HG02884 (cell line): ENCODE data around the gene NECTIN4.

ENCODE experiments used
- ATAC-seq: cut with Tn5 transposase; IDR thresholded peaks from one replicate; pipeline ENCODE4 v1.9.1; 2021; ENCODE audit warnings: mild to moderate bottlenecking, moderate library complexity; ENCODE audit not compliant: unreplicated experiment

Gene NECTIN4

GRCh38 chr1:161113915-161114314, 24.6 kb upstream of the NECTIN4 start:
- ATAC-seq = no peak

DNA sequence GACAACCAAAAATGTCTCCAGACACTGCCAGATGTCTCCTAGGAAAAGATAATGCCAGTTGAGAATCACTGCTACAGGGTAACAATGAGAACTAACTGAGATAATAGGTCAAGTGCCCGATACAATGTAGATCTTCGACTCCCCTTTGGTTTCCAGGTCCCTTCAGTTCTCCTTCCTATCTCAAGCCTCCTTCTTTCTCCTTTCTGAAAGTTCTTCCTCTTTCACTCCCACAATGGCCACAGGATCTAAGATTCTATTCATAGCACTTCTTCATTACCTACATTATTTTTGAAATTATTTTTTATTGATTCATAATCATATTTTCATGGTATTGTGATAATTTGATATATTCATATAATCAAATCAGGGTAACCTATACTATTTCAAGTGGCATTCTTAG, 22.2 kb upstream of the NECTIN4 start:
- no peak for ATAC-seq

GRCh38 chr1:161111117-161111516, 21.8 kb upstream of the NECTIN4 start:
- no peak for ATAC-seq

- no peak for ATAC-seq
Measured at GRCh38 chr1:161106431-161106830, 17.1 kb upstream of the NECTIN4 start.

DNA sequence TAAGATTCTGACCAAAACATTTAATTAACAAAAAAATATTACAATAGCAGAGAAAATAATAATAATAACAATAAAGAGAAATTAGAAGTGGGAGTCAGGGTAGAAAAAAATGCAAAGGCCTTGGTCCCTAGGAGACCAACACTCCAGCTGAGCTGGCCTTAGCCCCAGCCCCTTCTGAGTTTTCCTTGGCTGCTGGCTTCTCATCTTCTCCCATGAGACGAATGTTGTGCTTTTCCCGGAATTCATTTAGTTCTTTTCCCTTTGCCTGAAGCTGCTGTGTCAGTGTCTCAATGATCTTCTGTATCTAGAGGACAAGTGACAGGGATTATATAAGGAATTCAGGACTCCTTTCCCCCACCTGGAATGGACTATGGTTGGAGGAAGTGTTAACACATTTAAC, 11.2 kb upstream of the NECTIN4 start:
- no peak for ATAC-seq

DNA sequence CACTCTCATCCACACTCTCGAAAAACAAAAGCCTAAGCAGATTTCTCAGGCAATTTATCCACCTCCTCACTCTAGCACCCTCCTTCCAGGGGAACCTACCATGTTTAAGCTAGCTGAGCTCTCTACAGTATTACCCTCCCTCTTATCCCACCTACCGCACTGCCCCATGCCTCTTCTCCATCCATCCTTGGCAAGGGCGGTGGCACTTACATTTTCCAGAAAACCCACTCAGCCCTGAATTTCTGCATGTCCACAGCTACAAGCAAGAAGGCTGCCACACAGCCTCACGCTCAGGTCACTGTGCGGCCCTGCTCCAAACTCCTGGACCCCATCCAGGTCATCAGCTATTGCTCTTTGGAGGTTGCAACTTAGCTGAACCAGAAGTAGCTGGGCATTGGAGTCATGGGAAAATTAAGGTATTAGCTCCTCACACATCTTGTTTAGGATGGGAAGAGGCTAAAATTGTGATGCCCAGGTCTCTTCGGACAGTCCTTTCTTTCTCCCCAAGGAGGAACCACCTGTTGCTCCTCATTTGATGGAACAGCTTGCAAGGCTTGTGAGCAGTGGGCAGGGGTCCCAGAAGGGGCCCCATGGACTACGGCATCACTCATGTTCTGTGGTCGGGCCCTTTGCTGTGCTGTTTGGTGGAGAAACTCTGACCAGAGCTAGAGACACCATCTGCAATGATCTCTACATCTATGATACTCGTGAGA, 9.9 kb upstream of the NECTIN4 start:
- ATAC-seq = no peak

DNA sequence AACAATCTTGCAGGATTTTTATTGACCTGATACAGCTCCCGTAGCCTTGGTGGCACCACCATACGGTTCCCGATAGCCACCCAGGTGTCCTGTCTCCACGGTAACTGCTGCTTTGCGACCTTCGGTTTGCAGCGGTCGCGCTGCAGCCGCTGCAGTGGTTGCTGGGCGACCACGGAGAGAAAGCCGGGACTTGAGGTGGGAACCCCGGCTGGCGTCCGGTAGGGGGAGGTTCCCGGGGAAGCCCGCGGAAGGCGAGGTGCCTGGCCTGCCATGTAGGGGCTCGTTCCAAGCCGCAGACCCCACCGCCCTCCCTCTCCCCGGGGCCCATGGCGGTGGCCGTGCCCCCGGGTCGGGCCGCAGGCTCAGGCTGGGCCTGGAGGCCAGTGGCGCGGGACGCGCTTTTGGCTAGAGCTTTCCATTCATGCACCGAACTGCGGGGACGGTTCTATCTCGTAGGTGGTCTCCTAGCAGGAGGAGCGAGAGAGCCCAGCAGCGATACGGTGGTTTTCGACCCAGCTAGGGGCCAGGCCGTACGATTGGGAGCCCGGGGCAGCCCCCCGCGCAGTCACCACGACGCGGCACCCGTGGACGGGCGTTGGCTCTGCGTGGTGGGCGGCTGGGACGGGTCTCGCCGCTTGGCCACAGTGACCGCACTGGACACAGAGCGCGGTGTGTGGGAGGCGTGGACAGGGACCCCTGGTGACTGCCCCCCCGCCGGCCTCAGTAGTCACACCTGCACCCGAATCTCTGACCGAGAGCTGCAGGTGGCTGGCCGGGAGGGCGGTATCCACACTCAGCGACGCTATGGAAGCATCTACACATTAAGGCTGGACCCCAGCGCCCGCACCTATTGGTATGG, 9.1 kb upstream of the NECTIN4 start, which contains the start of gene KLHDC9:
Gene KLHDC9 (plus strand): TSS at position 152 of the 859 bp plus-strand sequence. CDS start 175 bp downstream, at position 327.
- ATAC-seq = peak; percentile 57

- ATAC-seq = no peak
Measured at GRCh38 chr1:161096530-161096929, 7.2 kb upstream of the NECTIN4 start.

DNA sequence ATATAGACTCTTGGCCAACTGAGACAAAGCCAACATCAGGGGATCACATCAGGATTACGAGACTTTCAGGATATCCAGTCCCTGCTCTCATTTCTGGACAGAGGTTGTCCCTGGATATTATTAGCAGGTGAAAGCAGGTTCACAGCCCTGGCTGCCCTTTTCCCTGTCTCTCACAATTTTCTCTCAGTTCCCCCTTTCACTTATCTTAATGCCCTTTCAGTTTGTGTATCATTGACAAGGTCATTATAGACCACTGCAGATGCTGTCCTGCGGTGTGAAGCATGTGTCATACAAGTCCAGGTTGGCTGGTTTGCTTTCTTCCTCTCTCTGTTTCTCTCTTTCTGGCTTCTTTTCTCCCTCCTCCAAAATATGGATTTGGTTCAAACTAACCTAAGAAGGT, 6.7 kb upstream of the NECTIN4 start:
- no peak for ATAC-seq

- no peak for ATAC-seq
Measured at GRCh38 chr1:161095230-161095629, 5.9 kb upstream of the NECTIN4 start.

- ATAC-seq = no peak
Measured at GRCh38 chr1:161094481-161094880, 5.1 kb upstream of the NECTIN4 start.

DNA sequence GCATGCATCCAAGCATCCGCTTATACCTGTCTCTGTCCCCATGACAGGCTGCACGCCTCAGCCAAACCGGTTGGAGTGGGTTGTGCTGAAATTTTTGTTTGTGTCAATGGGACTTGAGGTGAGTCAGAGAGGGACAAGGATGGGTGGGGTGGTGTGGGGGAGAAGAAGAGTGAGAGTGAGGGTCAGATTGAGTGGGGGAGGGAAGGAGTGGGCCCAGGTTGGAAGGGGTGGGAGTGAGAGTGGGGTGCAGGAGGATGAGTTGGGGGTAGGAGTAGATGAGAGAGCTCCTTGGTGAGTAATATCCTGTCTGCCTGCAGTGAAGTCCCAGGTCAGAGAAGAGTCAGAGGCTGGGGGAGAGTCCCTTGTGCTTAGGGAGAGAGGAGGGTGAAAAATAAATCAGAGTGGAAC, 3.3 kb upstream of the NECTIN4 start:
- no peak for ATAC-seq

- ATAC-seq = no peak
Measured at GRCh38 chr1:161091796-161092507, 2.6 kb upstream of the NECTIN4 start.

GRCh38 chr1:161091093-161091492, 1.7 kb upstream of the NECTIN4 start:
- no peak for ATAC-seq

DNA sequence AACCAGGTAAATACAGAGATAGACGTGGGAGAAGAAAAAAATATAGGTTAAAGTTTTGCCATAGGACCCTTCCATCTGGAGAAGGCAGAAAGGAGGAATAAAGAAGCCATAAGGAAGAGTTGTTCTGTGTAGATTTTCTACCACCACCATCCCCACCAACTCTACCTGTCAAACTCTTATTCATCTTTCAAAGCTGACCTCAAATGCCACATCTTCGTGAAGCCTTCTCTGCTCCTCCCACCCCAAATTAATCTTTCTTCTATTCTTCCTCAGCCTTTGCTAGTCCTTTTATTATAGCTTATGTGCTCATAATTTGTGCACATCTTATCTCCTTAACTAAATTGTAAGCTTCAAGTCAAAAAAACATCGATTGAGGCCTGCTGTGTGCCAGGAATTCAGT, 1.3 kb upstream of the NECTIN4 start:
- no peak for ATAC-seq

- ATAC-seq = no peak
Measured at GRCh38 chr1:161089938-161090337, 580 bp upstream of the NECTIN4 start.

- no peak for ATAC-seq
Measured at GRCh38 chr1:161088587-161089110, 709 bp downstream of the NECTIN4 start.

GRCh38 chr1:161086457-161086856, 2.9 kb downstream of the NECTIN4 start:
- no peak for ATAC-seq

DNA sequence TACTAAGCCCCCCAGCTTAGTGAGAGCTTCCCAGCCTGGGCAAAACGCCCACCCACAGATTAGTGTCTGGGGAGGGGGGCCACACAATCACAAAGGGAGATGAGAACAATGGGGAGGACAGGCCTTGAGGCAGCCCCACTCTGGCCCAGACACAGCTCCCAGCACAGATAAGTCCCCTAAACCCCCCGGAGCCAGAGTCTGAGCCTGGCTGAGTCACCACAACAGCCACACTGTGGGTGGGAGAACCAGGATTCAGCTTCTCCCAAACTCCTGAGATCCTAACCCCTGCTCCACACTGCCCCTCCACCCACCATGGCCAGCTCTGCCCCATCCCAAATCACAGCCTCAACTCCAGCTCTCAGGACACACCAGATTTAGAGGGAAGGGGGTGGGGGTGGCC, 4.2 kb downstream of the NECTIN4 start:
- no peak for ATAC-seq

DNA sequence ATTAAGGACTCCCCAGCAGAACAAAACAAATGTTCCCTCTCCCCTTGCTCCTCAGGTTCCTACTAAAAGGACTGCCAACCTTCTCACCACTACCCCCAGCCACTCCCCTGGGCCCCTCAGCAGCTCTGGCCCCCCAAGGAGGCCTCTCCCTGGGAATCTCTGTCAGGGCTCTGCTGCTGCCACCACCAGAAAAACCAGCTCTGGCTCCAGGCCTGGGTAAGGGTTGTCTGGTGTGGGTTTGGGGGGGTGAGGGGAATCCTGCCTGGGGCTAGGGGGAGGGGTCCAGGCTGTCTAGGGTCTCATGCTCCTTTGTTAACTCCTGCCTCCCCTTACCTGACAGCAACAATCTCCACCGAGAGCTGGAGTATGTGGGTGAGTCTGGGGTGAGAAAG, 4.8 kb downstream of the NECTIN4 start:
- ATAC-seq = no peak
